HG03045 (cell line): ENCODE data around the gene CREG2.
"Not testable (repeated sequence)": the region's sequence is repeated elsewhere in the genome, so short reads cannot be mapped to it uniquely, and the experiment has no call there.

ENCODE experiments used
- ATAC-seq: cut with Tn5 transposase; IDR thresholded peaks from one replicate; pipeline ENCODE4 v1.9.1; 2021; ENCODE audit warnings: mild to moderate bottlenecking, moderate library complexity; ENCODE audit not compliant: unreplicated experiment

CREG2 gene

GRCh38 chr2:101375653-101376052 lies 11.7 kb downstream of the CREG2 start:
- ATAC-seq, result no peak

GRCh38 chr2:101374821-101375561 lies 12.3 kb downstream of the CREG2 start:
- no peak for ATAC-seq

- ATAC-seq, result no peak
Measured at GRCh38 chr2:101372792-101373191, 14.5 kb downstream of the CREG2 start.

- ATAC-seq, result no peak
Measured at GRCh38 chr2:101371636-101372035, 15.7 kb downstream of the CREG2 start.

- ATAC-seq, result no peak
Measured at GRCh38 chr2:101369100-101369499, 18.2 kb downstream of the CREG2 start.

- ATAC-seq, result no peak
Measured at GRCh38 chr2:101368376-101368775, 18.9 kb downstream of the CREG2 start.

DNA sequence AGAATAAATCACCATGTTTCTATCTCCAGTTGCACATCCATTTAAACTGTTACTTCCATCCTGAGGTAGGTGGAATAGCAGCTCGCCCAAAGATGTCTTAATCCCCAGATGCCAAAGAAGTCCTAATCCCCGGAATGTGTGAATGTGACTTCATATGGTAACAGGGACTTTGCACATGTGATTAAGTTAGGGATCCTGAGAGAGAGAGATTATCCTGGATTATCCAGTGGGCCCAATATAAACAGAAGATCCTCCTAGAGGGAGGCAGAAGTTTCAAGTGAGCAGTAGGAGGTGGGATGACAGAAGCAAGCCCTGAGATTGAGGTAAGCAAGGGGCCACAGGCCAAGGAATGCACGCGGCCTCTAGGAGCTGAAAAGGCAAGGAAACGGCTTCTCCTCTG lies 19.8 kb downstream of the CREG2 start:
- ATAC-seq, result no peak

DNA sequence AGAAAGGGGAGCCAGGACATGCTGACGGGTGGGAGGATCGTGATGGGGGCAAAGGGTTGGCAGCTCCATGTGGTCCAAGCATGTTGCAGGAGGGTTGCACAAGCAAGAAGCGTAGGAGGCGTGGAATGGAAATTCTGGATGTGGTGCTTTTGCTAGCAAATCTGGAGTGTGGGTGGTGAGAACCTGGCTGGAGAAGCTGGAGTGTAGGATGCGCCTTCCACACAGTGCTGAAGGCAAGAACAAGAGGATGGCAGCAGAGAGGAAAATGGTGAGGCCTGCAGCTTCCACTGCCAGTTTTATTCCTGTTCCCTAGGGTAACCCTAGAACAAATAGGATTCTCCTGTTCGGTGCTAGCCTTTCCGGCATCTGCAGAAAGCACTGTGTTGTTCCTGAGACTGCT lies 22.4 kb downstream of the CREG2 start:
- ATAC-seq, result no peak

DNA sequence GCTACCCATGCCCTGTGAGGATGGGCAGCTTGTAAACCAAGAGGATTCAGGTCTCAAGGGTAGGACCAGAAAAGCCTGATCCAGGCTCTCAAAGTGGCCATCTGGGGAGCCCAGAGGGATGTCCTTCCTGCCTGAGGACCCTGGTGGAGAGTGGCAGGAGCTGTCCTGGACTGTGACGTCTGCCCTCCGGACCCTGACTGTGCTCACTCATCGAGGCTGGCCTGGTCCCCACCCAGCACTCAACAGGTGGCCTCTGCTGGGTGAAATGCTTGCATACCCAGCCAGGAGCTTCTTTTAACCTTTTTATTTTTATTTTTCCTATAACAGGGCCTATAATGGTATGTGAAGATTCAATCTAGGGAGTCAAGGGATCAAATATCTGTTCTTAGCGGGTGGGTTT lies 24.5 kb downstream of the CREG2 start:
- no peak for ATAC-seq

DNA sequence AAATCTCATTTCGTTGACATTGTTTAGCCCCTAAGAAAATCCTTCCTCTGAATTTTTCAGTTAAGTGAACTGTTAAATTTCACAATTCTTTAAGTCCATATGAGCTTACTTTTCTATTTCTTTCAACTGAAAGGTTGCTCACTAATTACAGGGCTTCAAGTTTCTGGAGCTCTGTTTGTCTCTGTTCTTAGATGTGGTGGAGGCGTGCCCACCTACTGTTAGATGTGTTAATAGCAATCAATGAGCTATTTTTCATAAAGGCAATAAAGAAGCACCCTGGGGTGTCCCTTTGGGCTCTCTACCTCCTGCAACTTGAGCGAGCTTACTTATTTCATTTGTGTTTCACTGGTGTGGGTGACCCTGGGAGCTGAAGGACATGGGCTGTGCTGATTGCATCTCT lies 25.0 kb downstream of the CREG2 start:
- ATAC-seq, result no peak

- ATAC-seq, result no peak
Measured at GRCh38 chr2:101361522-101361921, 25.8 kb downstream of the CREG2 start.

DNA sequence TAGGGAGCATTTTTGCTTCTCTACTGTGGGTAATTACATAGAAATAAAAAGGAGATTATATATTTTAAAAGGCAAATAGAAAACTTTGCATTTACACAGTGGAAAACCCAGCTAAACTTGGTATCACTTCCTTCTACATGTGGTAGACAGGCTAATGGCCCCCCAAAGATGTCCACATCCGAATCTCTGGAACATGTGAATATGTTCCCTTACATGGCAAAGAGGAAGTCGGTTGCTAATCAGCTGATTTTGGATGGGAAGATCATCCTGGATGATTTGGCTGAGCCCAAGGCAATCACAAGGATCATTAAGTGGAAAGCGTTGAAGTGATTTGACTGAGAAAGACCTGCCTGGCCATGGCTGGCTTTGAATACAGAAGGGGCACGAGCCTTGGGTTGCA lies 26.2 kb downstream of the CREG2 start:
- no peak for ATAC-seq

- ATAC-seq, result no peak
Measured at GRCh38 chr2:101360232-101360631, 27.1 kb downstream of the CREG2 start.

DNA sequence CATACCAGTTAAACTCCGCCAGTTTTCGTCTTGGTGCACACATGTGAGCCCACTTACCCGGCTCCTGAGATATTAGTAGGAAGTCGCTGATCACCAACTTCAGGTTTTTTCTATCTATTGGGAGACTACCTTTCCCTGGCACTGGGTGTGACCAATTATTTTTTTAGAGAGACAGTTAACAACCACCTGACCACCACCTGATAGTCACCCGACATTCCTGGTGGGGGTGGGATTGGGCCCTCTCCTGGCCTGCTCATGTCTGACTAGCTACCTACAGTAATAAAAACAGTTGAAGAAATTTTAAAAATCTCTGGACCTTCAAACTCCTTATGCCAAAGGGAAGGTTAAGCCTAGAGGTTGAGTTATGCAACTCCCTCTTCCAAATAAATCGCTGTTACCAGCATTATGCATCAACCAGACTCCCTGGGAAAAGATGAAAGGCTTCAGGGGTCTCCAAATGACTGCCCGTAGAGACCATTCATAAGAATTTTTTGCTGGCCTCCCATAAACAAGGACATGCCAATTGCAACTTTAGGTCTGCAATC lies 27.8 kb downstream of the CREG2 start:
- no peak for ATAC-seq

DNA sequence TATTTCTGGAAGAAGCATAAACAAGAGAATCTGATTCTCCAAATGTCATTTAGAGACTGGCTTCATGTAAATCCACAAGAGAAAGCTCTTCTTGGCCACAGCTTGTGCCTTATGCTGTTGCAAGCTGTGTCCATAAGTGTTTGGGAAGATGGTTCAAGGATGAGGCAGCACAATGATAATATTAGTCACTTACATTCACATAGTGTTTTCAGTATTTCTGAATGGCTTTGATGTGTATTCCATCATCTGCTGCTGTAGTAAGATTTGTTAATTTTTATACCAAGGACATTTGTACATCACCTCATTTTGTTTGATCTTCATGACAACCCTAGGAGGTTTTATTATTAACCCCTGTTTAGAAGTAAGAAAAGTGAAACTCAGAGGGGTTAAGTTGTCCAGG lies 29.9 kb downstream of the CREG2 start:
- ATAC-seq, result no peak

DNA sequence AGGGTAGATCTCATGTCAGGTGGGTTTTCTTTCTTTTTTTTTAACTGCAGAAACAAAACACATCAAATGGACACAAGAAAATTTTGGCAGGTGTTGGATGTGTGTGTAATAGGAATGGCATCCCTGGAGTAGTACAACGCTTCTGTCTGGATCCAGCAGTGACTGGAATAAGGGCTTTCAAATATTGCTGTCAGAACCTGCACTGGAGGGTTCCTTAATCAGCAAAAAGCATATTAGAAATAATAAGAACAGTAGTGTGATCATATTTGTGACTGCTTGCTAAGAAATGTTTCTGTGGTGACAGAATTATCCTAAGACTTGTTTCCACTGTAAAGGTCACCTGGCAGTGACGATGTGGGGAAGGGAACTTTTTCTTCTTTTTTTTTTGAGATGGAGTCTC lies 30.8 kb downstream of the CREG2 start:
- no peak for ATAC-seq

DNA sequence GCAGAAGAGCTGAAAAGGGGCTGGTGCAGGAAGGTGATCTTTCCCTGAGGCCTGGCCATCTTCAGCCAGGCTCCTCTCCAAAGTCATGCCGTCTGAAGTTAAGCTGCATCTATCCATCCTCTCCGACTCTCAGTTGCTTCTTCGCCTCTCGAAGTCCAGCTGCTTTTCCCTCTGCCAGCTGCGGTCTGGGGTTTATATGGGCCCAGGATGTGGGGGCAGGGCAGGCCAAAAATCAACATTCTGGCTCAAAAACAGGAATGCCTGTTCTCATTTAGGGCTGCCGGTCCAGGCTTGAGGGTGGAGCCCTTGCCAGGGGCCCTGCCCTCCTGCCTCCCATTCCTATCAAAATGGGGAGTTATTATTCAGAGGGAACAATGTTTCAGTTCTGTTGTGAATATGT lies 31.2 kb downstream of the CREG2 start:
- ATAC-seq, result no peak

GRCh38 chr2:101355401-101356054 lies 31.8 kb downstream of the CREG2 start:
- no peak for ATAC-seq

DNA sequence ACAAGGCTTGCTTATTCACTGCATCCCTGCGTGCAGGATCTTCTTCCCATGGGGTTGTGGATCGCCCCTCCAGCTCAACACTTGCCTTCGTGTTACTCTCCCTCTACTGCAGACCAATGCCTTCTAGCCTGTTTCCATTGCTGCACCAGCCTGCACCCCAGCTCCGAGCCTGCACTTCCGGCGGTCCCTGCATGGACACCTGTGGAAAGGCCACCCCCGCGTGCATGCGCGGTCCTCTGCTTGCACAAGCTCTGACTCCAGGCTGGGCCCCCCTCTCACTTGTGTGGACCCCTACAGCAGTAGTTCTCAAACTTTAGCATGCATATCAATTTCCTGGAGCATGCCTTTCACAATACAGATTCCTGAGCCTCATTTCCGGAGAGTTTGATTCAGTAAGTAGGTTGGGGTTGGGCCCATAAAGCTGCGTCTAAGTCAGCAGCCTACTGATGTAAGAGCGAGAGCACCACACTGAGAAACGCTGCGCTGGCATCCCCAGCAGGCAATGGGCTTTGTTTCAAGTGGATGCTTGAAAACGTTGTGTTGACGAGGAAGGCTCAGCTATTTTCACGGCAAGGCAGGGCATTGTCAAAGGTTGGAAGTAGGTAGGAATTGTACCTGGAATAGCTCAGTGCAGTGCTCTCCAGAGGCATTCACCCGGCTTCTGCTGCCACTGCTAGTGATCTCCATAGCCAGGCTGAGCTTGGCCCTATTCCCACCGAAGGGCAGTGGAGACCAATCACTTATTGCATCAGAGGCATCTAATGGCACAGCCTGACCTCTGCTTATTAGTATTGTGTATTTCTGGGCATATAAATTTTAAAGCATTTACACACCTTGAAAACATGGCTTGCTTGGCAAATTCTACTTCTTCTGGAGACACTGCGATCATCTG lies 32.6 kb downstream of the CREG2 start:
- ATAC-seq, result no peak

- ATAC-seq, result not testable (repeated sequence)
Measured at GRCh38 chr2:101352631-101353030, 34.7 kb downstream of the CREG2 start.

DNA sequence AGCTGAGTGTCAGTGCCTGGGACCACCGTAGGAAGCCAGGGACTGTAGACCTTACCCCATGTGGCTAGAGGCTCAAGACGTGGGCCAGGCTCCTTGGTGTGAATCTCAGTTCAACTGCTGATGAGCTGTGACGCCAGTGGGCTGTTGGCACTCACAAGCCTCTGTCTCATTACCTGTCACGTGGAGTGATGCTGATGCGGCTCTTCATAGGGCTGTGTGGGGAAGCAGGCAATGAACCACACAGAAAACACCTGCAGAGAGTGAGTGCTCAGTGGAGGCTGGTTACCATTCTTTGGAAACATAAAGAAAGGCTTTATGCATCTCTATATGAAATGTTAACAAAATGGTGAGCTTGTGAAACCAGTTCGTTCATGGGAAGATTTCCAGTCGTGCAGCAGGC lies 36.1 kb downstream of the CREG2 start:
- ATAC-seq, result no peak
